IMR-90 (cell line): ENCODE measurements around the gene GCM1.

Experiments
- CEBPB ChIP-seq: IDR thresholded peaks from 2 replicates; pipeline ENCODE4 v1.6.1; 2012; ENCODE audit warnings: low read depth, low read length, improper control_type of control experiment
- MAFK ChIP-seq: IDR thresholded peaks from 2 replicates; pipeline ENCODE4 v1.6.1; 2012; ENCODE audit warnings: low read depth, low read length, improper control_type of control experiment
- POLR2A ChIP-seq: IDR thresholded peaks from 2 replicates; pipeline ENCODE4 v1.6.1; 2012; ENCODE audit warnings: mild to moderate bottlenecking, low read depth, low read length
- RAD21 ChIP-seq: IDR thresholded peaks from 2 replicates; pipeline ENCODE4 v1.6.1; 2012; ENCODE audit warnings: low read length, improper control_type of control experiment
- RFX5 ChIP-seq: IDR thresholded peaks from 2 replicates; pipeline ENCODE4 v1.8.0; 2012; ENCODE audit warnings: low read depth, mild to moderate bottlenecking, low read length, moderate library complexity
- SMC3 ChIP-seq: fragments of 150-350 bp; IDR thresholded peaks from 2 replicates; pipeline ENCODE4 v1.6.1; 2016; ENCODE audit warnings: low read depth, mild to moderate bottlenecking, antibody characterized with exemption, low read length, moderate library complexity
- TF ChIP-seq, protein P1 (sequence below): conservative IDR thresholded peaks from 2 replicates; pipeline ENCODE4 v1.5.1; 2012; ENCODE audit warnings: mild to moderate bottlenecking, low read depth, low read length, improper control_type of control experiment
- TF ChIP-seq, protein P2 (sequence below): fragments of 150-350 bp; IDR thresholded peaks from 2 replicates; pipeline ENCODE4 v1.6.1; 2017; ENCODE audit warnings: mild to moderate bottlenecking, antibody characterized with exemption, low read length, low read depth

DNA sequence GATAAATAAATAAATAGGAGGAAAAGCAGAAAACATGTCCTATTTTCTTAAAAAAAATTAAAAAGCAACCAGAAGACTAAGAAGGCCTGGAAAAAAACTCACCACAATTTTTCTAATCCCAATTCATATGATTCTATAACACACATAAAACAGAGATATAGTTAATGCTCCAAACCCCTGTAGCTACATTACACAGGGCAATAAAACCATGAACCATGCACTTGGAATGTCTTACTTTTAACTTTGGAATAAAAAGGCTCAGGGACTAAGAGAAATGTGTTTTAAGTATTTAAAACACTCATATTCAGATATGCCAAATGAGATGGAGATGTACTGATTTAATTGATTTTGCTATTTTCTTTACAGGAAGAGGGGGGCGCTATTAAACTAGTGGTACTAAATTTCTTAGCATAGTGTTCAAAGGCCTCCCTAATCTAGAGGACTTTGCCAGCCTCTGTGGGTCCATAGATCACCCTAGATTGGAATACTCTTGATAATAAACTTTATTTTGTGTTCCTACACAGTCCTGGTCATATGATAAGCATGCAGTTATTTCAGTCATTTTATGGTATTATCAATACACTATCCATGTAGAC is 30.3 kb upstream of the GCM1 start:
- TF ChIP-seq, protein P1, sequence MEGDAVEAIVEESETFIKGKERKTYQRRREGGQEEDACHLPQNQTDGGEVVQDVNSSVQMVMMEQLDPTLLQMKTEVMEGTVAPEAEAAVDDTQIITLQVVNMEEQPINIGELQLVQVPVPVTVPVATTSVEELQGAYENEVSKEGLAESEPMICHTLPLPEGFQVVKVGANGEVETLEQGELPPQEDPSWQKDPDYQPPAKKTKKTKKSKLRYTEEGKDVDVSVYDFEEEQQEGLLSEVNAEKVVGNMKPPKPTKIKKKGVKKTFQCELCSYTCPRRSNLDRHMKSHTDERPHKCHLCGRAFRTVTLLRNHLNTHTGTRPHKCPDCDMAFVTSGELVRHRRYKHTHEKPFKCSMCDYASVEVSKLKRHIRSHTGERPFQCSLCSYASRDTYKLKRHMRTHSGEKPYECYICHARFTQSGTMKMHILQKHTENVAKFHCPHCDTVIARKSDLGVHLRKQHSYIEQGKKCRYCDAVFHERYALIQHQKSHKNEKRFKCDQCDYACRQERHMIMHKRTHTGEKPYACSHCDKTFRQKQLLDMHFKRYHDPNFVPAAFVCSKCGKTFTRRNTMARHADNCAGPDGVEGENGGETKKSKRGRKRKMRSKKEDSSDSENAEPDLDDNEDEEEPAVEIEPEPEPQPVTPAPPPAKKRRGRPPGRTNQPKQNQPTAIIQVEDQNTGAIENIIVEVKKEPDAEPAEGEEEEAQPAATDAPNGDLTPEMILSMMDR: no peak
- TF ChIP-seq SMC3: no peak
- TF ChIP-seq POLR2A: no peak
- TF ChIP-seq MAFK: no peak
- TF ChIP-seq CEBPB: no peak
- TF ChIP-seq RFX5: no peak
- TF ChIP-seq, protein P2, sequence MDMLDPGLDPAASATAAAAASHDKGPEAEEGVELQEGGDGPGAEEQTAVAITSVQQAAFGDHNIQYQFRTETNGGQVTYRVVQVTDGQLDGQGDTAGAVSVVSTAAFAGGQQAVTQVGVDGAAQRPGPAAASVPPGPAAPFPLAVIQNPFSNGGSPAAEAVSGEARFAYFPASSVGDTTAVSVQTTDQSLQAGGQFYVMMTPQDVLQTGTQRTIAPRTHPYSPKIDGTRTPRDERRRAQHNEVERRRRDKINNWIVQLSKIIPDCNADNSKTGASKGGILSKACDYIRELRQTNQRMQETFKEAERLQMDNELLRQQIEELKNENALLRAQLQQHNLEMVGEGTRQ: no peak
- TF ChIP-seq RAD21: no peak
